GM12872 (cell line): ENCODE data around the gene WAS.

Experiments used
- CTCF ChIP-seq: IDR thresholded peaks from 3 replicates; pipeline ENCODE4 v1.5.1; 2011; ENCODE audit warnings: low read depth, mild to moderate bottlenecking, low read length, moderate library complexity; ENCODE audit not compliant: insufficient read depth

WAS gene

GRCh38 chrX:48683411-48683982, at the start of gene WAS:
TSS of gene WAS (plus strand) at chrX:48683799. CDS start at chrX:48683854, 55 bp downstream.
- TF ChIP-seq CTCF: no peak

- TF ChIP-seq CTCF: no peak
Observed at GRCh38 chrX:48636301-48636700, 47.3 kb upstream of the WAS start.

- TF ChIP-seq CTCF: no peak
Observed at GRCh38 chrX:48636776-48637175, 46.8 kb upstream of the WAS start.

- no peak for TF ChIP-seq CTCF
Observed at GRCh38 chrX:48645669-48646068, 37.9 kb upstream of the WAS start.

- TF ChIP-seq CTCF: peak; percentile 27; the same call in 1 of the 3 replicates
Observed at GRCh38 chrX:48648336-48648751, 35.3 kb upstream of the WAS start.

- TF ChIP-seq CTCF: no peak
Observed at GRCh38 chrX:48649102-48649501, 34.5 kb upstream of the WAS start.

GRCh38 chrX:48663241-48663640, 20.4 kb upstream of the WAS start:
- no peak for TF ChIP-seq CTCF
